Measurements from ENCODE around the gene PKIB. TPM values are rescaled to one million over a fixed set of nuclear protein-coding genes. Genes with fewer than 3 reads are reported as not detected.
"Not testable (repeated sequence)": the region's sequence is repeated elsewhere in the genome, so short reads cannot be mapped to it uniquely, and the experiment has no call there.

The PKIB gene
- total RNA-seq, 3 donors from 2014 or later = 0.56 TPM; not detected in 2

DNA sequence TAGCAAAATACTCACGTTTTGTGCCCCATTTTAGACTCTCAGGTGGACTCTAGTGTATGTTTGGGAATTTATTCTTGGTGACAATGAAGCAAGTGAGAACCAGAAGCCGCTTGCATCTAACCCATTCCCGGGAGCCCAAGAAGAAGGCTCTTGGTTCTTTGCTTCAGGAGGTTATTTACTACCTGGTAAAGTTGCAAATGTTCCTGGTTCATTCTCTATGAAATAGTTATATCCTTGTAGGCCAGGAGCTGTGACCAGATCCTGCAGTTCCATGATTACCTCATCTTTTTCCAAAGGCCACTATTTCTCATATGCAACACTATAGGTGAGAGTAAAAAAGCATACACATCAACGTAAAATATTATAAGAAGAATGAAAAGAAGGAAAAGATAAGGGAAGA, 108.4 kb downstream of the PKIB start:
- Mint-ChIP-seq H3K4me1 (ENCODE audit: low read depth) (no peaks in the 10 kb centered on the region), H3K9me3 (no peaks in the 10 kb centered on the region)

DNA sequence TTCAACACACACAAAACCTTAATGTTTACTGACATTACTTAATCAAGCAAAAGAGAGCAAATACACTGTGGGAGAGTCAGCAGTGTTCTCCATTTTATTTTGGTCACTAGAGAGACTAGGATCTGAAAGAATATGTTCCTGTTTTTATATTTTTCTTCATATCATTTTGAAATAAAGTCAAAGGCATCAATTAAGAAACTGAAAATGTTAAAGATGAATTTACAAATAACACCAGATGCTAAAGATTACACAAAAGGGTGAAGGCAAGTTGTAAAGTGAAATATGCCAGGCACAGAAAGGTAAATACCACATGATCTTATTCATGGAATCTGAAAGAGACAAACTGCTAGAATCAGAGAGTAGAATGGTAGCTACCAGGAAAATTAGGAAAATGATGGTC, 109.0 kb downstream of the PKIB start:
- Mint-ChIP-seq H3K36me3 (ENCODE audit: insufficient read depth) (no peaks in the 10 kb centered on the region), H3K4me3 (no peak overlapping the region), H3K9me3 (no peaks in the 10 kb centered on the region), H3K4me1 (ENCODE audit: low read depth) (no peaks in the 10 kb centered on the region), H3K27me3 (ENCODE audit: low read depth) (no peaks in the 10 kb centered on the region)
- DNase-seq (no peak), ATAC-seq (no peak)

More for the DNA sequence above, 108.4 kb downstream of the PKIB start:
- DNase-seq = no peak
- Mint-ChIP-seq H3K27me3 (ENCODE audit: low read depth) (no peaks in the 10 kb centered on the region), H3K36me3 (ENCODE audit: insufficient read depth) (no peaks in the 10 kb centered on the region), H3K4me3 (no peak overlapping the region)
- no peak for ATAC-seq

DNA sequence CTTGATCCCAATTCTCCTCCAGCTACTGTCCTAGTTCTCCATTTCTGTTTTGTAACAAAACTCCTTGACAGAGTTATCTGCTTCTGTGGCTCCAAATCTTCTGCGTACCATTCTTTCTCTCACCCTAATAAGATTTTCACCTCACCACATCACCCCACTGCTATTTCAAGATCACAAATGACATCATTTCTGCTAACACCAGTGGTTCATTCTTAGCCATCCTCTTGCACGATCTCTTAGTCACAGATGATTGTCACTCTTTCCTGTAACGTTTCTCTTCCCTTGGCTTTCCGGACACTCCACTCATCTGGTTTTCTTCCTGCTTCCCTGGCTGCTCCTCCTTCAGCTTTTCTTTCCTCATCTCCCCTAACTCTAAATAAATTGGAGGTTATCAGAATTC, 112.5 kb downstream of the PKIB start:
- no peaks in the 10 kb centered on the region for H3K27me3 Mint-ChIP-seq (ENCODE audit: low read depth)
- DNase-seq (no peak), ATAC-seq (no peak)
- H3K9me3 Mint-ChIP-seq = no peaks in the 10 kb centered on the region
- H3K4me1 Mint-ChIP-seq (ENCODE audit: low read depth) = no peaks in the 10 kb centered on the region
- no peak overlapping the region for H3K4me3 Mint-ChIP-seq
- H3K36me3 Mint-ChIP-seq (ENCODE audit: insufficient read depth) = no peaks in the 10 kb centered on the region

DNA sequence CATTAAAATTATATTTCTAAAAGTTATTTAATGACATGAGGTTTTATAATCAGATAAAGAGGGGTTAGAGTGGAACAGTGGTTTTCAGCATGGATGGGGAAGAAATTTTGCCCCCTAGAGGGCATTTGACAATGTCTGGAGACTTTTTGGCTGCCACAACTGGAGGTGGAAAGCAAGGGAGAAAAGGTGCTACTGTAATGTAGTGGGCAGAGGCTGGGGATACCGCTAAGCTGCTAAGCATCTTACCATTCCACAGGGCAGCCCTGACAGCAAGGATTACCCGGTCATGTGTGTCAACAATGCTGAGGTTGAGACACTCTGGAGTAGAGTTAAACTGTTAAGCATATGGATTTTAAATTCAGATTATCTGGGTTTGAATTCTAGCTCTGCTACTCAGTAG, 116.4 kb downstream of the PKIB start:
- DNase-seq (no peak), ATAC-seq (no peak)
- H3K36me3 Mint-ChIP-seq (ENCODE audit: insufficient read depth) = no peaks in the 10 kb centered on the region
- no peaks in the 10 kb centered on the region for H3K4me1 Mint-ChIP-seq (ENCODE audit: low read depth)
- no peaks in the 10 kb centered on the region for H3K27me3 Mint-ChIP-seq (ENCODE audit: low read depth)
- no peak overlapping the region for H3K4me3 Mint-ChIP-seq
- H3K9me3 Mint-ChIP-seq = no peaks in the 10 kb centered on the region

DNA sequence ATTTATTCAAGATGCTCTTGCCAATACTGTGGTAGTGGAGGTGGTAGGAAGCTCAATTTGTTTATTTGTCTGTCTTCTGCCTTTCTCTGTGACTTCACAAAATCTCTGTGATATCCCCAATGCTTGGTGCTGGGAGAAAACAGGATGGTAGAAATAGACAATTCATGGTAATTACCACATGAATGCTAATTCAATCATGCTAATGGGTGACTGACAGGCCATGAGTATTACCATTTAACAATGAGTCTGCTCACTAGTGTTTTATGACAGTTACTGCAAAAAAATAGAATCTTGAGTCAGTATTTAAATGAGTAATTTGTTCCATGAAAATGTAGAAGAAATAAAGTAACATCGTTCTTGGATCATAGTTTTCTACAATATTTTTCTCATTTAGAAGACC, 117.0 kb downstream of the PKIB start:
- no peaks in the 10 kb centered on the region for H3K36me3 Mint-ChIP-seq (ENCODE audit: insufficient read depth)
- DNase-seq = no peak
- H3K4me3 Mint-ChIP-seq = no peak overlapping the region
- H3K9me3 Mint-ChIP-seq = no peaks in the 10 kb centered on the region
- H3K27me3 Mint-ChIP-seq (ENCODE audit: low read depth) = no peaks in the 10 kb centered on the region
- no peaks in the 10 kb centered on the region for H3K4me1 Mint-ChIP-seq (ENCODE audit: low read depth)
- ATAC-seq = no peak

DNA sequence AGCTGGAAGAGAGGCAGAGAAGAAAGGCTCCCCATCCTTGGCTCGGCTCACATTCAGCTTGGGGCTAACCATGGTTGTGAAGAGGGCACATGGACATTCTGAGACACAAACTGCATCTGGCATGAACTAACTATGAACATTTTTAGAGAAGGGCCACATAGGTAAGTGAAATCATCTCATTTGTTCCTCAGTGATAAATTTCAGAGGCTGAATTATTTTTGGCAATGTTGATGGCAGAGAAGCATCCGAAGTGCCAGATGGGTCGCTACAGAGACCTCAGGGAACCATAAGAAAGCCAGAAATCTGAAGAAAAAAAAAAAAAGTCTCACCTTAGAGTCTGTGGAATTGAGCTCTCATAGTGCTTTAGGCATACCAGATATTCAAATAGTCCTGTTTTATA, 120.1 kb downstream of the PKIB start:
- no peaks in the 10 kb centered on the region for H3K4me1 Mint-ChIP-seq (ENCODE audit: low read depth)
- H3K36me3 Mint-ChIP-seq (ENCODE audit: insufficient read depth) = no peaks in the 10 kb centered on the region
- no peak for ATAC-seq
- no peaks in the 10 kb centered on the region for H3K9me3 Mint-ChIP-seq
- H3K4me3 Mint-ChIP-seq = no peak overlapping the region
- peaks cover 3% of the 10 kb centered on the region for H3K27me3 Mint-ChIP-seq (ENCODE audit: low read depth)
- DNase-seq = no peak

DNA sequence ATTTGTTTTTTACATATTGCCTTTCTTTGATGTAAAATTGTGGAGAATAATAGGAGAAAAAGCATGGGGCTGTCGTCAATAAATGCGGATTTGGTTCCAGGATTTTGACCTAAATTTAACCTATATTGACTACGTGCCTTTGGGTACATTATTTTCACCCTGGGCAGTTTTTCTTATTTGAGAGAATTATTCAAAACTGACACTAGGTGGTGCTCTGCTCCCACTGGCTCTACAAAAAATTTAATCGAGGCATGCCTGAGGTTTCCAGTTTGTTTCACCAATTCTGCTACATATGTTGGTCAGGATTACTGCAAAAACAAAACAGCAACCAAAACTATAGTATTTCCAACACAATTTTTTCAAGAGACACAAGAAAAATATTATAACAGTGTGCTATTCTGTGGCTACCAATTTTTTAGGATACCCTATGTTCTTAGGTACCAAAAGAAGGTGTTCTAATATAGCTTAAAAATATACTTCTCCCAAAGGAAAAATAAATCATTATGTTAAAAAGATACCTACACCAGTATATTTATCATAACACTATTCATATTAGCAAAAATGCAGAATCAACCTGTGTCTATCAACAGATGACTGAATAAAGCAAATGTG, 120.7 kb downstream of the PKIB start:
- H3K4me3 Mint-ChIP-seq = no peak overlapping the region
- ATAC-seq (no peak), DNase-seq (no peak)

DNA sequence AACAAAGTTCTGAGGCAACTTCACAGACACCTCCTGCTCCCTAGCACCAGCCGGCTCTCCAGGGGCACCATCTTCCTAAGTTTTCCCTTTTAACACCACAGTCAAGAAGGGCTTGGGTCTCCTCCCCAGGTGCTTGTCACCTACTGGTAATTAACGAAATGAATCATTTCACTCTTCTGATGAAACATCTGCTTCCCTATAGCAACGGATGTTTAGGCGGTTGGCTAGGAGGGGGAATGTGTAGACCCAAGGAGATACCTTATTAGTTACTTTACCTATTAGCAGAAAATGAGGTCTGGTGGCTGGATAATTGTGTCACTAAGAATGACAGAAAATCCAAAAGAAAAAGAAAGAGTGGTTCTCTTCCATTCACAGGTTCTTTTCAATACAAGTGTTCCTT, 123.1 kb downstream of the PKIB start:
- no peak for DNase-seq
- no peaks in the 10 kb centered on the region for H3K9me3 Mint-ChIP-seq
- no peaks in the 10 kb centered on the region for H3K36me3 Mint-ChIP-seq (ENCODE audit: insufficient read depth)
- H3K4me3 Mint-ChIP-seq = no peak overlapping the region
- no peaks in the 10 kb centered on the region for H3K4me1 Mint-ChIP-seq (ENCODE audit: low read depth)
- H3K27me3 Mint-ChIP-seq (ENCODE audit: low read depth) = peaks cover 3% of the 10 kb centered on the region
- ATAC-seq = no peak

More for the DNA sequence above, 120.7 kb downstream of the PKIB start:
- peaks cover 3% of the 10 kb centered on the region for H3K27me3 Mint-ChIP-seq (ENCODE audit: low read depth)
- H3K36me3 Mint-ChIP-seq (ENCODE audit: insufficient read depth) = no peaks in the 10 kb centered on the region
- no peaks in the 10 kb centered on the region for H3K9me3 Mint-ChIP-seq
- no peaks in the 10 kb centered on the region for H3K4me1 Mint-ChIP-seq (ENCODE audit: low read depth)

DNA sequence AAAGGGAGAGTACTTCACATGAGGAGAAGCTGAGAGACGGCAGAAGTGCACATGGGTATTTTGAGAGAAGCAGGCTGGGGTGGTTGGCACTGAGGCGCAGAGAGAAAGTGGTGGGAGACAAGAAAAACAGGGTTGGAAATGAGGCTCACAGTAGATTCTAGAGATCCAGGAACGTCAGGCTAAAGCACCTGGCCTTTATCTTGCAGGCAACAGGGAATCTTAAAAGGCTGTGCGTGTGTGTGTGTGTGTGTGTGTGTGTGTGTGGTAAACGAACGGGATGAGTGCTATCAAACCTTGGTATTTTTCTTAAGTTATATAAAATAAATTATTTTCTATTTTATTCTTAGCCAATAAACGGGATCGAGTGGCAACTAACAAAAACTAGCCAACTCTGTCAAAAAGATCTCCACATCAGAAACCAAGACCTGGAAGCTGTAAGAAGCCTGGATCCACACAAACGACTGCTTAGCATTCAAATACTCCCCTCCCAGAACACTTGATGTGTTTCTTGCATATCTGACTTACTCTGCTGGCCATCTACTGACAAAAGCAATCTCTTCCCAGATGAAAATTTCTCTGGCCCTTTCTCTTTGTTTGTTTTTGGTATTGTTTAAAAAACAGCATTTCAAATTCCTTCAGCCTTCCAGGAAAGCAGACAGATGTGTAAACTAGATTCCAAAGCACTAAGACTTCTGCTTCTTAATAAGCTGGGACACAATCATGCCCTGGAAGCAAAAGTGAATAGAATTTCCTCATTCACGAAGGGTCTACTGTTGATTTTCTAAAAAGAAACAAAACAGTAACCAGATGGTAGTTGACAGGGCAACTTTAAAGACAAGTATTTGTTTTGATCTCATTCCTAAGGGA, 124.6 kb downstream of the PKIB start:
- Mint-ChIP-seq H3K9me3 (no peaks in the 10 kb centered on the region), H3K27me3 (ENCODE audit: low read depth) (peaks cover 3% of the 10 kb centered on the region), H3K36me3 (ENCODE audit: insufficient read depth) (no peaks in the 10 kb centered on the region), H3K4me1 (ENCODE audit: low read depth) (no peaks in the 10 kb centered on the region), H3K4me3 (no peak overlapping the region)
- no peak for ATAC-seq
- DNase-seq = no peak

DNA sequence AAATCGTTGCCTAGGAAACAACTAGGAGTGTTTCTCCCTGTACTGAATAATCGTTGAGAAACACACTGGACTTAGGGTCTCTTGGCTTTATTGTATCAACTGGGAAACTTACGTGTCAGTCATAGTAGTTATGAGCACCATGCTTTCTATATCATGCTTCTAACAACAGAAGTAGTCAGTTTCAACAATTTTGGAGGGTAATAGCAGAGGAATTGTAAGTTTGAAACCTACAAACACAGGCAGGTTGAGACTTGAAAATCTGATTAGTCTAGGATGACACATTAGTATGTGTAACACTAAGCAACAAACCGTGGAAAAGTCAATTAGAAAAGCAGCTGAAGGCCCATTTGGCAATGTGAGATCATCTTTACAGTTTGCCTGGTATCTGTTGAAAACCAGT, 125.4 kb downstream of the PKIB start:
- no peaks in the 10 kb centered on the region for H3K4me1 Mint-ChIP-seq (ENCODE audit: low read depth)
- no peaks in the 10 kb centered on the region for H3K36me3 Mint-ChIP-seq (ENCODE audit: insufficient read depth)
- peaks cover 3% of the 10 kb centered on the region for H3K27me3 Mint-ChIP-seq (ENCODE audit: low read depth)
- no peak overlapping the region for H3K4me3 Mint-ChIP-seq
- DNase-seq (no peak), ATAC-seq (no peak)
- no peaks in the 10 kb centered on the region for H3K9me3 Mint-ChIP-seq

DNA sequence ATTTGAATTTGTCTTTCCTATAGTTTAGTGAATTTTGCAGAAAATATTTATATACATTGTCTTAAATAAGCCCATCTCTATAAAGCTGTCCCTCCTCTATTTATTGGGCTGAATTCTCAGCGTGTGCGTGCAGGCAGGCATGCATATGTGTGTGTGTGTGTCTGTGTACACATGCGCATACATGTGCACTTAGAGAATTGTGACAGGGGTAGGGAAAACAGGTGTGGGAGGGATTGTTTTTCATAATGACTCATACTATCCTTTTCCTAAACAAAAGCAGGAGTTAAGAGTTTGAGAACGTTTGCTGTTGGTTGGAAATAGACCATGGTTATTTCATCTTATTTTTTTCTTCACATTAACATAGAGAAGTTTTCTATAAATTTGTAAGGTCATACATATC, 126.0 kb downstream of the PKIB start:
- ATAC-seq = no peak
- no peaks in the 10 kb centered on the region for H3K4me1 Mint-ChIP-seq (ENCODE audit: low read depth)
- peaks cover 3% of the 10 kb centered on the region for H3K27me3 Mint-ChIP-seq (ENCODE audit: low read depth)
- DNase-seq = no peak
- H3K9me3 Mint-ChIP-seq = no peaks in the 10 kb centered on the region
- H3K36me3 Mint-ChIP-seq (ENCODE audit: insufficient read depth) = no peaks in the 10 kb centered on the region
- H3K4me3 Mint-ChIP-seq = no peak overlapping the region

DNA sequence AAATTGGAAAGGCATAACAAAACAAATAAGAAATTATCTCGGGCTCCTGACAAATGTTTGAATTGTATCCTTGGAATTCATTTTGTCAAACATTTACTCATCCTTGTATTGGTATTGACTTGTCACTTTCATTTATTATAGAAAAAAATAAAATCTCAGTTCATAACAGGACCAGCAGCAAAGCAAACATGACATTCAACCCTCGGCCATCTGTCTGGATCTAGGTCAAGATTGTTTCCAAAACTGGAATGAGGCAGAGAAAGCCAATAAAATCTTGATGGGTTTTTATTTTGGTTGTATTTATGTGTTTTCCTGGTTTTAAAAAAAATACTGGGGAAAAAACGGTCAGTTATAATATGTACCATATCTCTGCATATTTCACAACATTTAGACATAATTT, 126.4 kb downstream of the PKIB start:
- ATAC-seq = no peak
- DNase-seq = no peak
- H3K27me3 Mint-ChIP-seq (ENCODE audit: low read depth) = peaks cover 3% of the 10 kb centered on the region
- no peaks in the 10 kb centered on the region for H3K9me3 Mint-ChIP-seq
- no peaks in the 10 kb centered on the region for H3K36me3 Mint-ChIP-seq (ENCODE audit: insufficient read depth)
- H3K4me3 Mint-ChIP-seq = no peak overlapping the region
- no peaks in the 10 kb centered on the region for H3K4me1 Mint-ChIP-seq (ENCODE audit: low read depth)

DNA sequence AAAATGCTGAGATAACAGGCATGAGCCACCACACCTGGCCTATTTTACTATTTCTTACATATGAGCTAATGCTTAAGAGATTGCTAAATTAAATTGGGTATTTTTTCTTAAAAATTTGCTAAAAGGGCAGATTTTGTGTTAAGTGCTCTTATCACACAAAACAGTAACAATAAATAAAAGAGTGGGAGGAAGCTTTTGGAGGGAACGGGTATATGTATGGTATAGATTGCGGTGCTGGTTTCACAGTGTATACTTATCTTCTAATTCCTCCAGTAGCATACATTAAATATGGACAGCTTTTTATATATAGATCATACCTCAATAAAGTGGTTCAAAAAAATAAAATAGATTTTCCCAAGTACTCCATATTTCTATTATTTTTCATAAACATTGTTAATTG, 129.9 kb downstream of the PKIB start:
- H3K4me1 Mint-ChIP-seq (ENCODE audit: low read depth) = no peaks in the 10 kb centered on the region
- ATAC-seq (no peak), DNase-seq (no peak)
- no peak overlapping the region for H3K4me3 Mint-ChIP-seq
- no peaks in the 10 kb centered on the region for H3K36me3 Mint-ChIP-seq (ENCODE audit: insufficient read depth)
- no peaks in the 10 kb centered on the region for H3K9me3 Mint-ChIP-seq
- H3K27me3 Mint-ChIP-seq (ENCODE audit: low read depth) = peaks cover 1% of the 10 kb centered on the region

DNA sequence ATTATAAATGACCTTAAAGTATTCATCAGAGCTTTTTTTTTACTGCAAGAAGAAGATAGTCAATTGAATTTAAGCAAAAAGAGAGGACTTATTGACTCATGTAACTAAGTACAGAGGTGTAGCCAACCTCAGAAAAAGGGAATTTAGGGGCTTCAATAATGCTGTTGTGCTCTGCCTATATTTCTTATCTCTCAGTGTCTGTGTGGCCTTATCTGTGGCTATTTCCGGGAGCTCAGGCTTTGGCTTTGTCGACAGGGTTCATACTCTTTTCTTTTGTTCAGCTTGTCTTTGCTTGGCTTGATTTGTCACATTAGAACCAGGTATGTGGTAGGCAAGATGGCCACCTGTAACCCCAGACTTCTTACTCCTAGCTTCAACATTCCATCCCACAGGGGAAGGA, 130.7 kb downstream of the PKIB start:
- no peak overlapping the region for H3K4me3 Mint-ChIP-seq
- no peaks in the 10 kb centered on the region for H3K9me3 Mint-ChIP-seq
- H3K36me3 Mint-ChIP-seq (ENCODE audit: insufficient read depth) = no peaks in the 10 kb centered on the region
- no peaks in the 10 kb centered on the region for H3K4me1 Mint-ChIP-seq (ENCODE audit: low read depth)
- DNase-seq (no peak), ATAC-seq (no peak)
- H3K27me3 Mint-ChIP-seq (ENCODE audit: low read depth) = peaks cover 1% of the 10 kb centered on the region

DNA sequence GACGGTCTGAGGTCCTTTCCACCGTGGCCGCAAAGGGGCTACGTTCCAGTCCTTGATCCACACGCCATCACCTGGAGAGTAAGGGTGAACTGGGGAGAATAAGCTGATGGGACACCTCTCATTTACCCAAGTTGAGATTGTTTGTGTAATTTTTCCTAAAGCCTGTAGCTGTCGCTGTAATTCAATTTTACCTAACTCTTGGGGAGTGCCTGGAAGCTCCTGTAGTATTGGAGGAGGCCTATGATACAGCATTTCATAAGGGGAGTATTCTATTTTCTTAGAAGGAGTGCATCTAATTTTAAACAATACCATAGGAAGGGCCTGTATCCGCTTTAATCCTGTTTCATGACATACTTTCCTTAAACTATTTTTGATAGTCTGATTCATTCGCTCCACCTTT, 134.0 kb downstream of the PKIB start:
- not testable (repeated sequence) for H3K4me1 Mint-ChIP-seq (ENCODE audit: low read depth); DNase-seq; H3K36me3 Mint-ChIP-seq (ENCODE audit: insufficient read depth); H3K9me3 Mint-ChIP-seq; ATAC-seq; H3K27me3 Mint-ChIP-seq (ENCODE audit: low read depth); H3K4me3 Mint-ChIP-seq
